ENCODE results near the gene TMEM270. TPM values are rescaled to one million over a fixed set of nuclear protein-coding genes. Genes with fewer than 3 reads are reported as not detected.

The TMEM270 gene
- total RNA-seq, 1 donor from 2014 or later = not detected

DNA sequence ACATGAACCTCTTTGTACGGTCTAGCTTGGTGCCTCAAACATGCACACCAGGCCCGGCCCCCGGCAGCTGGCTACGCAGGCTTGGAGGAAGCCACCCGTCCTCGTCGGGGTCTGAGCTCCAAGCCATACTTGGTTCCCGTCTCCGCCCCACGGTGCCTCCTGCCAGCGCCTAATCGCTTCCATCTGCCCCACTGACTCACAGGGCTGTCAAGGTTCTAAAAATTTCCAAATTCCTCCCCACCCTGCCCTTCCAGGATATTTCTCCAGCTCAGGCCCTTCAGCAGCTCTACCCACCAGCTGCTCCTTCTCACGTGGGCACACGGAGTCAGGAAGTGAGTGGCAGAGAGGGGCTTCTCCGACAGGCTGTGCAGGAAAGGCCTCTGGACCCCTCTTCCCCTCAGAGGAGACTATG lies 38.8 kb downstream of the TMEM270 start:
- no peak for DNase-seq
- TF ChIP-seq, protein P1, sequence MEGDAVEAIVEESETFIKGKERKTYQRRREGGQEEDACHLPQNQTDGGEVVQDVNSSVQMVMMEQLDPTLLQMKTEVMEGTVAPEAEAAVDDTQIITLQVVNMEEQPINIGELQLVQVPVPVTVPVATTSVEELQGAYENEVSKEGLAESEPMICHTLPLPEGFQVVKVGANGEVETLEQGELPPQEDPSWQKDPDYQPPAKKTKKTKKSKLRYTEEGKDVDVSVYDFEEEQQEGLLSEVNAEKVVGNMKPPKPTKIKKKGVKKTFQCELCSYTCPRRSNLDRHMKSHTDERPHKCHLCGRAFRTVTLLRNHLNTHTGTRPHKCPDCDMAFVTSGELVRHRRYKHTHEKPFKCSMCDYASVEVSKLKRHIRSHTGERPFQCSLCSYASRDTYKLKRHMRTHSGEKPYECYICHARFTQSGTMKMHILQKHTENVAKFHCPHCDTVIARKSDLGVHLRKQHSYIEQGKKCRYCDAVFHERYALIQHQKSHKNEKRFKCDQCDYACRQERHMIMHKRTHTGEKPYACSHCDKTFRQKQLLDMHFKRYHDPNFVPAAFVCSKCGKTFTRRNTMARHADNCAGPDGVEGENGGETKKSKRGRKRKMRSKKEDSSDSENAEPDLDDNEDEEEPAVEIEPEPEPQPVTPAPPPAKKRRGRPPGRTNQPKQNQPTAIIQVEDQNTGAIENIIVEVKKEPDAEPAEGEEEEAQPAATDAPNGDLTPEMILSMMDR (IDR thresholded peaks at IDR 0.05; ENCODE audit: partially characterized antibody, unreplicated experiment) = no peak
- peaks cover 9% of the 10 kb centered on the region for H3K9me3 Mint-ChIP-seq (ENCODE audit: unreplicated experiment)
- no peak overlapping the region for H3K27ac Mint-ChIP-seq (ENCODE audit: unreplicated experiment)
- no peak overlapping the region for H3K4me3 Mint-ChIP-seq (ENCODE audit: unreplicated experiment)
- peaks cover 2% of the 10 kb centered on the region for H3K27me3 Mint-ChIP-seq (ENCODE audit: unreplicated experiment)
- H3K4me1 Mint-ChIP-seq (ENCODE audit: low read depth, unreplicated experiment) = no peaks in the 10 kb centered on the region
- H3K36me3 Mint-ChIP-seq (ENCODE audit: unreplicated experiment) = peaks cover 7% of the 10 kb centered on the region

DNA sequence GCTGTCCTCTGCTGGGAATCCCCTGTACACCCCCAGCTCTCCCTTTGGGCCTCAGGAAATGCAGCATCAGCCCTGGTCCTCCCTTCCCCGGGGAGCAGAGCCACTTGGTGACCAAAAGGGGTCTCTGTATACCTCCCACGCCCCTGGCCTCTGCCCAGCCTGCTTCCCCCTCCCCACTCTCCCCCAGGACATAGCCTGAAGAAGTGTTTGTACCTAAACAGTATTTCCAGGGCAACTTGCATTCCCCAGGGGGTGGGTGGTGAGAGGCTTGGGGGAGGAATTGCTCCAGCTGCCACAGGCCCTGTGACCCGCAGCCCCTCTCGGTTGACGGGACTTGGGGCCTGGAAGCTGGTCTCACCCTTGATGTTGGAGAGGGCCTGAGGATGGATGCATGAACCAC lies 39.3 kb downstream of the TMEM270 start:
- no peaks in the 10 kb centered on the region for H3K4me1 Mint-ChIP-seq (ENCODE audit: low read depth, unreplicated experiment)

DNA sequence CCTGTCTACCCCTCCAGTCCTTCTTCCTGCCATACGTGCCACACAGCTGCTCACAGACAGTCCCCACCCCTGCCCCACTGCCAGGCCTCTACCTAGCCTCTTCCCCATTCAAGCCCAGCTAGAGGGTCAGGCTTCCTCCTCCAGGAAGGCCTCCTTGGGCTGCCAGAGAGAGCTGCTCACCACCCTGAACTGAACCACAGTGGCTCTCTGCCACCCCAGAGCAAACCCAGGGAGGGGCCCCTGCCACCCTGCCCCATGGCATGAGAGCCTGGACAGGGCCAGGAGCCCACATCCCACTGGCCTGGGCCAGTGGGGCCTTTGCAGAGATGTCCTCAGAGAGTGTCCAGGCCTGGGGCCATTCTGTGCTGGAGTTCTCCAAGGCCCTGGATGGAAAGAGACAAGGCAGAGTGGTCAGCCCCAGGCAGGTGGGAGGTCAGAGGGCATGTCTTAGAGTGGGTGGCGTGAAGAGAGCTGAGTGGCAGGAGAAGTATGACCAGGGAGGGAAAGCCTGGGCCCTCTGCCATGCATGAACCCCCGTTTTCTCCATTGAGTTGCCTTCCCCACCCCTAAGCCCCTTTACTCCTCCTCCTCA lies 40.4 kb downstream of the TMEM270 start:
- no peak for DNase-seq
- Mint-ChIP-seq H3K27me3 (ENCODE audit: unreplicated experiment) (peaks cover 5% of the 10 kb centered on the region), H3K27ac (ENCODE audit: unreplicated experiment) (no peak overlapping the region), H3K9me3 (ENCODE audit: unreplicated experiment) (peaks cover 5% of the 10 kb centered on the region), H3K4me1 (ENCODE audit: low read depth, unreplicated experiment) (no peaks in the 10 kb centered on the region), H3K4me3 (ENCODE audit: unreplicated experiment) (no peak overlapping the region), H3K36me3 (ENCODE audit: unreplicated experiment) (no peaks in the 10 kb centered on the region)
- TF ChIP-seq, protein P1 (IDR thresholded peaks at IDR 0.05; ENCODE audit: partially characterized antibody, unreplicated experiment) = no peak

More for the DNA sequence above, 39.3 kb downstream of the TMEM270 start:
- peak; percentile 36 for DNase-seq
- H3K4me3 Mint-ChIP-seq (ENCODE audit: unreplicated experiment) = no peak overlapping the region
- H3K27me3 Mint-ChIP-seq (ENCODE audit: unreplicated experiment) = peaks cover 2% of the 10 kb centered on the region
- H3K36me3 Mint-ChIP-seq (ENCODE audit: unreplicated experiment) = peaks cover 7% of the 10 kb centered on the region
- TF ChIP-seq, protein P1 (IDR thresholded peaks at IDR 0.05; ENCODE audit: partially characterized antibody, unreplicated experiment) = no peak
- H3K27ac Mint-ChIP-seq (ENCODE audit: unreplicated experiment) = no peak overlapping the region
- peaks cover 9% of the 10 kb centered on the region for H3K9me3 Mint-ChIP-seq (ENCODE audit: unreplicated experiment)

- Mint-ChIP-seq H3K27me3 (ENCODE audit: unreplicated experiment) (peaks cover 5% of the 10 kb centered on the region), H3K4me3 (ENCODE audit: unreplicated experiment) (no peak overlapping the region), H3K4me1 (ENCODE audit: low read depth, unreplicated experiment) (no peaks in the 10 kb centered on the region), H3K27ac (ENCODE audit: unreplicated experiment) (no peak overlapping the region), H3K9me3 (ENCODE audit: unreplicated experiment) (peaks cover 3% of the 10 kb centered on the region), H3K36me3 (ENCODE audit: unreplicated experiment) (no peaks in the 10 kb centered on the region)
- TF ChIP-seq, protein P1 (IDR thresholded peaks at IDR 0.05; ENCODE audit: partially characterized antibody, unreplicated experiment) = no peak
- no peak for DNase-seq
Observed at GRCh38 chr7:73901823-73902597, 41.1 kb downstream of the TMEM270 start.
